Activated CD4-positive, alpha-beta memory T cell treated with anti-CD3 and anti-CD28 coated beads for 36 hours (primary cell): ENCODE results near the gene MAP2K5. TPM values are rescaled to one million over a fixed set of nuclear protein-coding genes. Genes with fewer than 3 reads are reported as not detected.
A peak's percentile ranks its signal among the peaks of the same experiment; 100 is the strongest.
"Not testable (repeated sequence)": the region's sequence is repeated elsewhere in the genome, so short reads cannot be mapped to it uniquely, and the experiment has no call there.

ENCODE experiments used
- CTCF ChIA-PET: fragments of 350-600 bp; sonication (Branson Sonifier 250); formaldehyde crosslinking; loops from one replicate; lab custom pipeline; 2021; ENCODE audit warnings: antibody characterized with exemption, inconsistent platforms; lab: Charles Lee
- POLR2A ChIA-PET: fragments of 350-600 bp; sonication (Branson Sonifier 250); formaldehyde crosslinking; loops from one replicate; lab custom pipeline; 2021; ENCODE audit warnings: antibody characterized with exemption; lab: Charles Lee
- DNase-seq: peaks from one replicate; pipeline ENCODE4 v3.0.0-alpha.2; 2020
- H3K27ac Mint-ChIP-seq: one replicate; pipeline ENCODE4 v1.8.0; 2021; ENCODE audit warnings: mixed read lengths
- H3K27me3 Mint-ChIP-seq: one replicate; pipeline ENCODE4 v1.8.0; 2021; ENCODE audit warnings: mixed read lengths
- H3K36me3 Mint-ChIP-seq: one replicate; pipeline ENCODE4 v1.8.0; 2021; ENCODE audit warnings: mixed read lengths
- H3K4me1 Mint-ChIP-seq: one replicate; pipeline ENCODE4 v1.8.0; 2021; ENCODE audit warnings: low read depth, mixed read lengths
- H3K4me3 Mint-ChIP-seq: one replicate; pipeline ENCODE4 v1.8.0; 2021; ENCODE audit warnings: mild to moderate bottlenecking, mixed read lengths
- H3K9me3 Mint-ChIP-seq: one replicate; pipeline ENCODE4 v1.8.0; 2021; ENCODE audit warnings: mixed read lengths
- intact Hi-C: fragments of 100-400 bp; cut with micrococcal nuclease; formaldehyde crosslinking; loops from one replicate; pipeline ENCODE4 v1.15.1; 2023
- total RNA-seq, 2 experiments: library from RNA; stranded (reverse); gene quantifications; one replicate each; pipeline ENCODE4 v1.2.3, GENCODE V29; 2021

Gene MAP2K5
- total RNA-seq, 2 experiments from 2014 or later = 16.5 to 17.4 TPM

DNA sequence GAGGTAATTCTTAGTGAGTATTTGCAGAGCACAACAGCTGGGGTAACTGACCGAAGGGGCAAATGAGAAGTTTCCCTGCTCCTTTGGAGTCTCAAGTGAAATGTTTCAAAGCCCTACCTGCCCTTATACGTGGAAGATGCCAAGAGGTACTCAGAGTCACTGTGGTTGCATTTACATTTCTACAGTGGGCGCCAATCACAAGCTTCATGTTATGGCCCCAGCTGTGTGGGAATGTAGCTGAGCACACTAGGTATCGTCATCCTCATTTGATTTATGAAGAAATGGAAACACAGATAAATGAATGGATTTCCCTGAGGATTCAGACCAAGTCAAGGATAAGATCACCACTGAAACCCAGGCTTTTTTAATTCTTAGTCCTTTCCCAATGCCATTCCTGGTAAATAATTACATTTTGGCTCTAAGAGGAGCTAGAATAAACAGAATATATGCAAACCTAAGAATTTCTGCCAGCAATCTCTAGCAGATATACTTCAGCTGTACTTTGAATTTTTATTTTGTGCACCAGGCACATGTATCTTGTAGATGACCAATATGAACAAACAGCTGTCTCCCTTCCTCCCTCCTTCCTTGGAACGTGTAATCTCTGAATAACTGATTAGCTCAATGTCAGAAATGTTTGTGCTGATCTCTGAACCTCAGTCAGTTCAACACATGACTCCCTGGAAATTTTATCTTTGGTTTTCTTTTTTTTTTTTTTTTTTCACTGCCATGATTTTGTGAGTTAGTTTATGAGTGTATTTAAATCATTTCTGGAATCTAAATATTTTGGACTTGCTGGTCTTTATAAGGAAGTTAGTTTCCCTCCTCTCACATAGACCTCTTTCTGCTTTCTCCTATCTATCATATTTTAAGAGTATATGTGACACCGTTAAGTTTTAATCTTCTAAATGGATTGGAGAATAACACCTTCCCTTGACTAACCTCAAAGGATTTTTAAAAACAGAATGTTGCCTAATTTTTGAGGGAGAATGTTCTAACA is 69.2 kb downstream of the MAP2K5 start:
- no peaks in the 10 kb centered on the region for H3K27me3 Mint-ChIP-seq
- POLR2A ChIA-PET = no interaction called here
- CTCF ChIA-PET = interaction anchor here (0.8 kb wide), 1 partner anchor 155 kb away, joined by 3 read pairs; no protein-coding TSS in a partner anchor
- no peaks in the 10 kb centered on the region for H3K9me3 Mint-ChIP-seq
- no peak overlapping the region for H3K27ac Mint-ChIP-seq
- no peaks in the 10 kb centered on the region for H3K4me1 Mint-ChIP-seq
- no peak for DNase-seq
- intact Hi-C loops = no loop called here
- no peak overlapping the region for H3K4me3 Mint-ChIP-seq
- peaks cover 7% of the 10 kb centered on the region for H3K36me3 Mint-ChIP-seq

DNA sequence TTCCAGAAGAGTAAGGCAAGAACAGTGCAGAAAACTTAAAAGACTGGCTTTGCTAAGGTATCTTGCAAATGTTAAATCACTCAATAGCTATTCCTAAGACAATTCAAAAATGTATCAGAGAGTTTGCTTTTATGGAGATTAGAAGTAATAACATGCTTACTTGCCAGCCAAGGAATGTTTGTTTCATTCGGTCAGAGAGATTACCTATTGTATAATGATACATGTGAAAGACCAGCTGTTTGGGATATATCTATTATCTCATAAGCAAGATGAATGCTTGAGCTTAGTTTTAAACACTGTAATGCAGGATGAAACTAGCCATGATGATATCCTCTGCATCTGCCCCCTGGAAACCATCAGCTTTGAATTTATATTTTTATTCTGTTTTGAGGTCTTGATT is 70.7 kb downstream of the MAP2K5 start:
- POLR2A ChIA-PET = no interaction called here

GRCh38 chr15:67613708-67614107 is 71.2 kb downstream of the MAP2K5 start:
- POLR2A ChIA-PET = no interaction called here
- Mint-ChIP-seq H3K36me3 (peaks cover 7% of the 10 kb centered on the region), H3K4me1 (no peaks in the 10 kb centered on the region), H3K9me3 (no peaks in the 10 kb centered on the region), H3K27ac (no peak overlapping the region), H3K4me3 (no peak overlapping the region), H3K27me3 (no peaks in the 10 kb centered on the region)
- no peak for DNase-seq
- CTCF ChIA-PET = interaction anchor here (0.6 to 0.8 kb wide), 2 partner anchors 16 to 218 kb away, joined by 3 read pairs; no protein-coding TSS in a partner anchor
- intact Hi-C loops = no loop called here

More for the DNA sequence above, 70.7 kb downstream of the MAP2K5 start:
- Mint-ChIP-seq H3K27me3 (no peaks in the 10 kb centered on the region), H3K4me3 (no peak overlapping the region), H3K27ac (no peak overlapping the region), H3K4me1 (no peaks in the 10 kb centered on the region), H3K9me3 (no peaks in the 10 kb centered on the region), H3K36me3 (peaks cover 7% of the 10 kb centered on the region)
- DNase-seq = no peak
- CTCF ChIA-PET = no interaction called here
- intact Hi-C loops = no loop called here

GRCh38 chr15:67615131-67615534 is 72.6 kb downstream of the MAP2K5 start:
- H3K4me3 Mint-ChIP-seq, H3K9me3 Mint-ChIP-seq, POLR2A ChIA-PET, H3K27ac Mint-ChIP-seq, CTCF ChIA-PET, H3K4me1 Mint-ChIP-seq, H3K27me3 Mint-ChIP-seq, H3K36me3 Mint-ChIP-seq, DNase-seq, intact Hi-C loops: not testable (repeated sequence)

- no peaks in the 10 kb centered on the region for H3K27me3 Mint-ChIP-seq
- H3K36me3 Mint-ChIP-seq = peaks cover 5% of the 10 kb centered on the region
- POLR2A ChIA-PET = no interaction called here
- no peaks in the 10 kb centered on the region for H3K4me1 Mint-ChIP-seq
- DNase-seq = no peak
- H3K9me3 Mint-ChIP-seq = no peaks in the 10 kb centered on the region
- intact Hi-C loops = no loop called here
- no peak overlapping the region for H3K27ac Mint-ChIP-seq
- no peak overlapping the region for H3K4me3 Mint-ChIP-seq
- CTCF ChIA-PET = no interaction called here
Observed at GRCh38 chr15:67618297-67618696, 75.8 kb downstream of the MAP2K5 start.

DNA sequence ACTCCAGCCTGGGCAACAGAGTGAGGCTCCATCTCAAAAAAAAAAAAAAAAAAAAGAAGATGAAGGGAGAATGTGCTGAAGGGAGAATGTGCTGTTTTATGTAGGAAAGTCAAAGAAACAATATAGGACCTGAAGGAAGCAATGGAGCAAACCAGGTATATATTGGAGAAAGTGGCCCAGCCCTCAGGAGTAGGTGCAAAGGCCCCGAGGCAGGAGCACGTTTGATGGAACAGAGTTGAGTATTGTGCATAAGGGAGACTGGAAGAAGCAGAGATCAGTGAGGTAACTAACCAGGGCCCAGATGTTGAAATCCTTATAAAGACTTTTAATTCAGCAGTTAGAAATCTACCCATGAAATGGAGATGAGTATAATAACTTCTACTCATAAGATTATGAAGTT is 79.6 kb downstream of the MAP2K5 start:
- DNase-seq = no peak
- POLR2A ChIA-PET = no interaction called here
- H3K36me3 Mint-ChIP-seq = peaks cover 9% of the 10 kb centered on the region
- no peak overlapping the region for H3K27ac Mint-ChIP-seq
- H3K4me3 Mint-ChIP-seq = no peak overlapping the region
- intact Hi-C loops = no loop called here
- no peaks in the 10 kb centered on the region for H3K4me1 Mint-ChIP-seq
- H3K27me3 Mint-ChIP-seq = no peaks in the 10 kb centered on the region
- H3K9me3 Mint-ChIP-seq = no peaks in the 10 kb centered on the region
- CTCF ChIA-PET = no interaction called here

DNA sequence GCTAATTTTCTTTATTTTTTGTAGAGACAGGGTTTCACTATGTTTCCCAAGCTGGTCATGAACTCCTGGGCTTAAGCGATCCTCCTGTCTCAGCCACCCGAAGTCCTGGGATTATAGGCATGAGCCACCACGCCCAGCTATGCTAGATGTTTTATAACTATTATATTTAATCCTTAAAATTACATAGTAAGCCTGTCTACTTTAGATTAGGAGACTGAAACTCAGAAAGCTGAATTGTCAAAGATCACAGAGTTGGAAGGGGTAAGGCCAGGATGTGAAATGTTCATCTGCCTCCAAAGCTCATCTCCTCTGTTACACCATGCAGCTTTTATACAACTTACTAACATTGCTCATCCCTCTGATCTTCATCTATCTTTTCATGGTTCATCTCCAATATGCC is 89.8 kb downstream of the MAP2K5 start:
- Mint-ChIP-seq H3K4me3 (no peak overlapping the region), H3K27me3 (no peaks in the 10 kb centered on the region), H3K9me3 (no peaks in the 10 kb centered on the region), H3K27ac (no peak overlapping the region), H3K36me3 (peaks cover 23% of the 10 kb centered on the region), H3K4me1 (peaks cover 5% of the 10 kb centered on the region)
- CTCF ChIA-PET = no interaction called here
- POLR2A ChIA-PET = no interaction called here
- intact Hi-C loops = no loop called here
- no peak for DNase-seq

- H3K27ac Mint-ChIP-seq, H3K27me3 Mint-ChIP-seq, H3K4me1 Mint-ChIP-seq, intact Hi-C loops, H3K9me3 Mint-ChIP-seq, H3K4me3 Mint-ChIP-seq, CTCF ChIA-PET, POLR2A ChIA-PET: not testable (repeated sequence)
- H3K36me3 Mint-ChIP-seq = peaks cover 23% of the 10 kb centered on the region
- peak; percentile 14 for DNase-seq
Observed at GRCh38 chr15:67635950-67636349, 93.4 kb downstream of the MAP2K5 start.

DNA sequence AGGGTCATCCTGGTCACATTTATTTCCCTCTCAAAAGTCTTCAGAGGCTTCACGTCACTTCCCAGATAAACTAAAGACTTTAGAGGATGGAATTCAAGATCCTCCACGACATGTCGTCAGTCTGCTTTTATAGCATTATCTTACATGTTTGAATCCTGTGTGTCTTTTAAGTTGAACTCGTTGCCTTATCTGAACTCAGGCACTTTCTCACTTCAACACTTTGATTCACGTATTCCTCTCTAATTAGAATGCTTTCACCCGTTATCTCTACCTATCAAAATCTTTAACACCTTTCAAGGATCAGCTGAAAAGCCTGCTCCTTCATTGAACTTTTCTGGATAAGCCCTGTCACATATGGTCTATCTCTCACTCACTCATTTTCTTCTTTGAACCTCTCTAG is 97.1 kb downstream of the MAP2K5 start:
- H3K27ac Mint-ChIP-seq = no peak overlapping the region
- H3K9me3 Mint-ChIP-seq = no peaks in the 10 kb centered on the region
- H3K27me3 Mint-ChIP-seq = no peaks in the 10 kb centered on the region
- intact Hi-C loops = no loop called here
- peaks cover 5% of the 10 kb centered on the region for H3K4me1 Mint-ChIP-seq
- ChIA-PET POLR2A (no interaction called here), CTCF (no interaction called here)
- no peak overlapping the region for H3K4me3 Mint-ChIP-seq
- peaks cover 16% of the 10 kb centered on the region for H3K36me3 Mint-ChIP-seq
- no peak for DNase-seq

DNA sequence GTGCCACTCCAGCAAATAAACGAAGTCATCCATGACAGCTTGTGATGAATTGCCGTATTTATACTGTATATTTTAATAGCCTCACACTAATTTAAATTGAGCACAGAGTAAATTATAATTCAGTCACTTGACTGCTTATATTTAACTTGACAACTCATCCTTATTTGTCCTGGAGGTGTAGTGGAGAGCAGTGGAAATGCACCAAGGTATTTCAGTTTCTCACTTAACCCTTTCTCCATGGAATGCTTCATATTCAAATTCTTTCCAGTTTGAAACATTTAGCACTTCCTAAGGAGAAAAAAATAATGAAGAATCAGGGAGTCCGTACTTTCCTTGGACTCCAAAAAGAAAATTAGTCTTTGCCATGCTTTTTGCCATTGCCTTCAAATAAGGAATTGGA is 99.0 kb downstream of the MAP2K5 start:
- DNase-seq = no peak
- no peak overlapping the region for H3K4me3 Mint-ChIP-seq
- H3K27me3 Mint-ChIP-seq = no peaks in the 10 kb centered on the region
- no peaks in the 10 kb centered on the region for H3K9me3 Mint-ChIP-seq
- intact Hi-C loops = no loop called here
- H3K27ac Mint-ChIP-seq = no peak overlapping the region
- no peaks in the 10 kb centered on the region for H3K4me1 Mint-ChIP-seq
- POLR2A ChIA-PET = no interaction called here
- CTCF ChIA-PET = no interaction called here
- peaks cover 13% of the 10 kb centered on the region for H3K36me3 Mint-ChIP-seq

- no peak overlapping the region for H3K27ac Mint-ChIP-seq
- POLR2A ChIA-PET = no interaction called here
- CTCF ChIA-PET = no interaction called here
Observed at GRCh38 chr15:67646847-67647246, 104.3 kb downstream of the MAP2K5 start.

GRCh38 chr15:67652586-67652985 is 110.1 kb downstream of the MAP2K5 start:
- ChIA-PET CTCF (no interaction called here), POLR2A (no interaction called here)
- no peak for DNase-seq
- peaks cover 23% of the 10 kb centered on the region for H3K9me3 Mint-ChIP-seq
- no peaks in the 10 kb centered on the region for H3K4me1 Mint-ChIP-seq
- intact Hi-C loops = no loop called here
- no peak overlapping the region for H3K4me3 Mint-ChIP-seq
- H3K36me3 Mint-ChIP-seq = peaks cover 50% of the 10 kb centered on the region
- H3K27me3 Mint-ChIP-seq = no peaks in the 10 kb centered on the region
- no peak overlapping the region for H3K27ac Mint-ChIP-seq

More at GRCh38 chr15:67646847-67647246, 104.3 kb downstream of the MAP2K5 start:
- no peak for DNase-seq
- intact Hi-C loops = no loop called here
- Mint-ChIP-seq H3K36me3 (peaks cover 20% of the 10 kb centered on the region), H3K27me3 (no peaks in the 10 kb centered on the region), H3K4me3 (no peak overlapping the region), H3K9me3 (no peaks in the 10 kb centered on the region), H3K4me1 (no peaks in the 10 kb centered on the region)

GRCh38 chr15:67660446-67660845 is 117.9 kb downstream of the MAP2K5 start:
- Mint-ChIP-seq H3K27me3 (no peaks in the 10 kb centered on the region), H3K36me3 (peaks cover 35% of the 10 kb centered on the region), H3K4me1 (no peaks in the 10 kb centered on the region), H3K4me3 (no peak overlapping the region), H3K9me3 (peaks cover 5% of the 10 kb centered on the region), H3K27ac (no peak overlapping the region)
- POLR2A ChIA-PET = no interaction called here
- no peak for DNase-seq
- intact Hi-C loops = no loop called here
- CTCF ChIA-PET = no interaction called here
